H9 (cell line): Measurements from ENCODE around the gene GPR15LG. TPM values are rescaled to one million over a fixed set of nuclear protein-coding genes. Genes with fewer than 3 reads are reported as not detected.

Experiments
- DNase-seq: peaks from one replicate; pipeline ENCODE4 v3.0.0-alpha.2; 2017
- H2AFZ ChIP-seq: one replicate; pipeline ENCODE4 v1.6.1; 2013; ENCODE audit warnings: mild to moderate bottlenecking, low read length, control low read depth, moderate library complexity
- H2AK5ac ChIP-seq: 2 replicates; pipeline ENCODE4 v1.6.1; 2013; ENCODE audit warnings: low read length, control low read depth, mixed read lengths; ENCODE audit not compliant: insufficient read length
- H2BK120ac ChIP-seq: one replicate; pipeline ENCODE4 v1.6.1; 2013; ENCODE audit warnings: low read depth, mild to moderate bottlenecking, low read length, control low read depth, inconsistent platforms; ENCODE audit not compliant: poor library complexity, severe bottlenecking
- H2BK12ac ChIP-seq: 2 replicates; pipeline ENCODE4 v1.6.1; 2013; ENCODE audit warnings: low read length, control low read depth, mixed read lengths, low read depth; ENCODE audit not compliant: insufficient read length
- H2BK15ac ChIP-seq: 2 replicates; pipeline ENCODE4 v1.6.1; 2013; ENCODE audit warnings: low read depth, low read length, control low read depth
- H2BK20ac ChIP-seq: one replicate; pipeline ENCODE4 v1.6.1; 2013; ENCODE audit warnings: low read depth, mild to moderate bottlenecking, low read length, control low read depth, inconsistent platforms; ENCODE audit not compliant: poor library complexity, severe bottlenecking
- H2BK5ac ChIP-seq: 2 replicates; pipeline ENCODE4 v1.6.1; 2013; ENCODE audit warnings: low read length, control low read depth, mixed read lengths; ENCODE audit not compliant: insufficient read length
- H3K14ac ChIP-seq: 2 replicates; pipeline ENCODE4 v1.6.1; 2013; ENCODE audit warnings: low read length, control low read depth; ENCODE audit not compliant: insufficient read depth
- H3K18ac ChIP-seq: 2 replicates; pipeline ENCODE4 v1.6.1; 2013; ENCODE audit warnings: low read depth, mild to moderate bottlenecking, mixed read lengths, low read length, control low read depth; ENCODE audit not compliant: insufficient read length
- H3K23ac ChIP-seq: 2 replicates; pipeline ENCODE4 v1.6.1; 2013; ENCODE audit warnings: low read length, control low read depth, mixed read lengths, low read depth; ENCODE audit not compliant: insufficient read length
- H3K23me2 ChIP-seq: 2 replicates; pipeline ENCODE4 v1.6.1; 2013; ENCODE audit warnings: low read depth, mild to moderate bottlenecking, mixed read lengths, low read length, control low read depth; ENCODE audit not compliant: insufficient read length, poor library complexity, severe bottlenecking
- H3K27ac ChIP-seq: 2 replicates; pipeline ENCODE4 v1.5.1; 2013; ENCODE audit warnings: low read length, control low read depth, mixed read lengths, low read depth; ENCODE audit not compliant: insufficient read length
- H3K27me3 ChIP-seq: 2 replicates; pipeline ENCODE4 v1.6.1; 2013; ENCODE audit warnings: low read length, control low read depth, inconsistent platforms; ENCODE audit not compliant: insufficient read depth
- H3K4ac ChIP-seq: 2 replicates; pipeline ENCODE4 v1.6.1; 2013; ENCODE audit warnings: low read depth, mild to moderate bottlenecking, control low read depth, inconsistent platforms, low read length, moderate library complexity
- H3K4me1 ChIP-seq: 2 replicates; pipeline ENCODE4 v1.6.1; 2013; ENCODE audit warnings: low read length, control low read depth, inconsistent platforms; ENCODE audit not compliant: insufficient read depth
- H3K4me2 ChIP-seq: 2 replicates; pipeline ENCODE4 v1.6.1; 2013; ENCODE audit warnings: low read length, control low read depth, mixed read lengths; ENCODE audit not compliant: insufficient read length, insufficient read depth
- H3K56ac ChIP-seq: 2 replicates; pipeline ENCODE4 v1.6.1; 2013; ENCODE audit warnings: low read depth, mild to moderate bottlenecking, mixed read lengths, low read length, control low read depth; ENCODE audit not compliant: insufficient read length
- H3K79me1 ChIP-seq: 2 replicates; pipeline ENCODE4 v1.6.1; 2013; ENCODE audit warnings: low read depth, mild to moderate bottlenecking, moderate library complexity, low read length, control low read depth, inconsistent platforms; ENCODE audit not compliant: insufficient read depth, poor library complexity, severe bottlenecking
- H3K79me2 ChIP-seq: 2 replicates; pipeline ENCODE4 v1.6.1; 2013; ENCODE audit warnings: low read length, control low read depth, inconsistent platforms; ENCODE audit not compliant: insufficient read depth
- H3K9ac ChIP-seq: 2 replicates; pipeline ENCODE4 v1.6.1; 2013; ENCODE audit warnings: low read length, control low read depth, mixed read lengths; ENCODE audit not compliant: insufficient read length; ENCODE audit errors: extremely low read depth
- H3K9me3 ChIP-seq: one replicate; pipeline ENCODE4 v1.6.1; 2013; ENCODE audit warnings: low read depth, low read length, inconsistent platforms; ENCODE audit not compliant: control insufficient read depth
- H3T11ph ChIP-seq: one replicate; pipeline ENCODE4 v1.6.1; 2013; ENCODE audit warnings: mild to moderate bottlenecking, low read length, control low read depth, inconsistent platforms
- H4K20me1 ChIP-seq: one replicate; pipeline ENCODE4 v1.6.1; 2013; ENCODE audit not compliant: control insufficient read depth, insufficient read length, insufficient read depth
- H4K5ac ChIP-seq: 2 replicates; pipeline ENCODE4 v1.6.1; 2013; ENCODE audit warnings: low read depth, mild to moderate bottlenecking, mixed read lengths, low read length, control low read depth; ENCODE audit not compliant: insufficient read length
- H4K8ac ChIP-seq: replicated peaks from 2 replicates; pipeline ENCODE4 v1.6.1; 2013; ENCODE audit warnings: low read length, control low read depth, mixed read lengths, low read depth; ENCODE audit not compliant: insufficient read length
- H4K91ac ChIP-seq: 2 replicates; pipeline ENCODE4 v1.6.1; 2013; ENCODE audit warnings: low read depth, mild to moderate bottlenecking, moderate library complexity, mixed read lengths, low read length, control low read depth; ENCODE audit not compliant: insufficient read length
- H3K27ac Mint-ChIP-seq, 3 experiments: 2 replicates in 2 of 3; 3 replicates in 1 of 3; pipeline ENCODE4 v1.8.0; 2020 to 2021; ENCODE audit warnings: mixed read lengths in 3 of 3, mild to moderate bottlenecking in 1 of 3, moderate library complexity in 1 of 3
- H3K27me3 Mint-ChIP-seq: 2 replicates; pipeline ENCODE4 v1.8.0; 2021; ENCODE audit warnings: low read depth, mild to moderate bottlenecking, moderate library complexity, mixed read lengths
- H3K36me3 Mint-ChIP-seq, 3 experiments: 2 replicates in 2 of 3; 3 replicates in 1 of 3; pipeline ENCODE4 v1.8.0; 2020 to 2021; ENCODE audit warnings: low read depth in 3 of 3, mixed read lengths in 3 of 3; ENCODE audit not compliant: insufficient read depth in 1 of 3
- H3K4me1 Mint-ChIP-seq, 2 experiments: 2 replicates each; pipeline ENCODE4 v1.8.0; 2020; ENCODE audit warnings: mixed read lengths in 2 of 2
- H3K4me3 Mint-ChIP-seq, 2 experiments: 2 replicates in 1 of 2; 3 replicates in 1 of 2; pipeline ENCODE4 v1.8.0; 2020 to 2021; ENCODE audit warnings: mild to moderate bottlenecking in 2 of 2, mixed read lengths in 2 of 2, moderate library complexity in 1 of 2
- H3K9me3 Mint-ChIP-seq, 2 experiments: 2 replicates in 1 of 2; 3 replicates in 1 of 2; pipeline ENCODE4 v1.8.0; 2020; ENCODE audit warnings: mild to moderate bottlenecking in 2 of 2, mixed read lengths in 2 of 2, moderate library complexity in 1 of 2
- WGBS: extraction: QIAGEN DNeasy Blood & Tissue Kit; methylation state at CpG from one replicate; pipeline ENCODE4 v1.1.7; 2013; ENCODE audit warnings: missing lambda C conversion rate, low lambda C conversion rate, mixed read lengths; ENCODE audit not compliant: insufficient read length; ENCODE audit errors: extremely low coverage; 5-methylcytosine and 5-hydroxymethylcytosine counted together
- total RNA-seq: library from RNA; stranded (reverse); gene quantifications from 2 replicates; pipeline ENCODE4 v1.2.1, GENCODE V29; 2021
- TF ChIP-seq, protein P1 (sequence below): fragments of 200-600 bp; sonication (generic); conservative IDR thresholded peaks from 3 replicates; pipeline ENCODE4 v1.8.0; 2021; ENCODE audit warnings: antibody characterized with exemption, mild to moderate bottlenecking

The GPR15LG gene
- total RNA-seq, 1 experiment from 2014 or later, result not detected

DNA sequence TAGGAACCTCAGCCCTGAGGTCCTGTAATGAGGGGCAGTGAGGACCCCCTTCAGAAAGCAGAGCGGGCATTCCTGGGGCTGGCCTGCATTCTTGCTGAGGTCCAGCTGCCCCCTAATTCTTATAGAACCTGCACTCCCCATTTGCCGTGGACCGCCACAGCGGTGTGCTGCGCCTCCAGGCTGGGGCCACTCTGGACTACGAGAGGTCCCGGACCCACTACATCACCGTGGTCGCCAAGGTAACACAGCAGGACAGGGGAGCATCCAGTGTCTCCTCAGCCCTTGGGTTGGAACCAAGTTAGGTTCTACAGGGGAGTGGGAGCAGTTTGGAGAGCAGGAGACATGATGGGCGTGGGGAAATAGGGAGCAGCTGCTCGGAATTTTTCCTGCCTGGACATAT, 28.1 kb downstream of the GPR15LG start:
- H4K5ac ChIP-seq, result no peak overlapping the region
- H3T11ph ChIP-seq, result no peak overlapping the region
- no peaks in the 10 kb centered on the region for H3K9me3 ChIP-seq
- no peak for DNase-seq
- no peak overlapping the region for H2BK15ac ChIP-seq
- no peak overlapping the region for H3K4me2 ChIP-seq
- no peak overlapping the region for H2AFZ ChIP-seq
- H3K56ac ChIP-seq, result no peak overlapping the region
- TF ChIP-seq, protein P1, sequence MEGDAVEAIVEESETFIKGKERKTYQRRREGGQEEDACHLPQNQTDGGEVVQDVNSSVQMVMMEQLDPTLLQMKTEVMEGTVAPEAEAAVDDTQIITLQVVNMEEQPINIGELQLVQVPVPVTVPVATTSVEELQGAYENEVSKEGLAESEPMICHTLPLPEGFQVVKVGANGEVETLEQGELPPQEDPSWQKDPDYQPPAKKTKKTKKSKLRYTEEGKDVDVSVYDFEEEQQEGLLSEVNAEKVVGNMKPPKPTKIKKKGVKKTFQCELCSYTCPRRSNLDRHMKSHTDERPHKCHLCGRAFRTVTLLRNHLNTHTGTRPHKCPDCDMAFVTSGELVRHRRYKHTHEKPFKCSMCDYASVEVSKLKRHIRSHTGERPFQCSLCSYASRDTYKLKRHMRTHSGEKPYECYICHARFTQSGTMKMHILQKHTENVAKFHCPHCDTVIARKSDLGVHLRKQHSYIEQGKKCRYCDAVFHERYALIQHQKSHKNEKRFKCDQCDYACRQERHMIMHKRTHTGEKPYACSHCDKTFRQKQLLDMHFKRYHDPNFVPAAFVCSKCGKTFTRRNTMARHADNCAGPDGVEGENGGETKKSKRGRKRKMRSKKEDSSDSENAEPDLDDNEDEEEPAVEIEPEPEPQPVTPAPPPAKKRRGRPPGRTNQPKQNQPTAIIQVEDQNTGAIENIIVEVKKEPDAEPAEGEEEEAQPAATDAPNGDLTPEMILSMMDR, result no peak
- H3K18ac ChIP-seq, result no peak overlapping the region
- Mint-ChIP-seq H3K4me3 (no peak overlapping the region), H3K4me1 (no peaks in the 10 kb centered on the region), H3K27me3 (peaks cover 7% of the 10 kb centered on the region), H3K36me3 (peaks cover 0 to 2% (median 0%) of the 10 kb centered on the region in 3 experiments; a peak in 2 of 7 replicates), H3K27ac (no peak overlapping the region), H3K9me3 (no peaks in the 10 kb centered on the region)
- no peak overlapping the region for H2BK20ac ChIP-seq
- no peaks in the 10 kb centered on the region for H3K27me3 ChIP-seq
- no peaks in the 10 kb centered on the region for H3K4me1 ChIP-seq
- H3K9ac ChIP-seq, result no peak overlapping the region
- no peak overlapping the region for H3K4ac ChIP-seq
- no peak overlapping the region for H4K8ac ChIP-seq
- H2BK12ac ChIP-seq, result no peak overlapping the region
- no peak overlapping the region; the same call in 1 of the 2 replicates for H3K14ac ChIP-seq
- H3K23me2 ChIP-seq, result no peaks in the 10 kb centered on the region
- H4K20me1 ChIP-seq, result no peaks in the 10 kb centered on the region
- no CpG with 5 or more reads among the region's 11 CpGs for WGBS
- no peak overlapping the region for H3K27ac ChIP-seq
- no peak overlapping the region for H2BK5ac ChIP-seq
- H4K91ac ChIP-seq, result no peak overlapping the region
- no peaks in the 10 kb centered on the region for H3K79me2 ChIP-seq
- H2BK120ac ChIP-seq, result no peak overlapping the region
- H3K79me1 ChIP-seq, result no peaks in the 10 kb centered on the region
- H2AK5ac ChIP-seq, result no peak overlapping the region
- no peak overlapping the region for H3K23ac ChIP-seq
